HepG2 (cell line): ENCODE data around the gene C5AR1.

Source experiments
- GABPA ChIP-seq, 2 experiments: IDR thresholded peaks; 2 replicates each; pipeline ENCODE4 v1.6.1; 2011 to 2016; ENCODE audit warnings: low read depth in 2 of 2, low read length in 1 of 2, missing biosample characterization in 1 of 2, missing genetic modification characterization in 1 of 2
- MYC ChIP-seq: sonication (generic); formaldehyde crosslinking; IDR thresholded peaks from 2 replicates; pipeline ENCODE4 v1.9.0; 2021; ENCODE audit warnings: missing genetic modification reagents, borderline replicate concordance
- NR3C1 ChIP-seq: sonication (generic); formaldehyde crosslinking; IDR thresholded peaks from 2 replicates; pipeline ENCODE4 v1.4.0; 2020; ENCODE audit warnings: missing genetic modification reagents
- YEATS2 ChIP-seq: sonication (generic); formaldehyde crosslinking; IDR thresholded peaks from 2 replicates; pipeline ENCODE4 v1.4.0; 2020; ENCODE audit warnings: missing genetic modification reagents, borderline replicate concordance
- TF ChIP-seq, protein P1 (sequence below): IDR thresholded peaks from 2 replicates; pipeline ENCODE4 v1.6.1; 2018; ENCODE audit warnings: missing genetic modification reagents

DNA sequence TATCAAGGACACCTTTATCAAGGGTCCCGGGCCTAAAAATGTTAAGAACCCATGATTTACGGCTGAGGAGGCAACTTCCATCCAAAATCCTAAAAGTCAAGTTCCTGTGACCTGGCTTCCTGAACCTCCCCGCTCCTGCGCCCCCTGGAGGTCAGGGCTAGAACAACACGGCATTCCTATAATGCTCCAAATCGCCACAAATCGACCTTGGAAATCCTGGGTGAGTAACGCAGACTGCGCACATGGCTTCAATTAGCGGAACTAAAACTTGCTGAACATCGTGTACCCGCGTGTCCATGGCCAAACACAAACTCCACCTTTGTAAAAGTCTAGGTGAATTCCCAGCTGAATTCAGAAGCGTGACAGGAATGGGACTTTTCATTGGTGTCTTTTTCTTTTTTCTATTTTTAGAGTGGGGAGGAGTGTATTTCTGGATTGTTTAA is 4.3 kb upstream of the C5AR1 start:
- TF ChIP-seq YEATS2 (CRISPR knock-in tag) (no peak), GABPA (IDR thresholded peaks at IDR 0.05; ENCODE audit: low read depth, low read length) (no peak), GABPA (CRISPR knock-in tag; IDR thresholded peaks at IDR 0.05; ENCODE audit: low read depth) (peak; percentile 59; the same call in 1 of the 2 replicates), MYC (CRISPR knock-in tag) (peak; percentile 90), NR3C1 (CRISPR knock-in tag) (no peak)
- TF ChIP-seq, protein P1, sequence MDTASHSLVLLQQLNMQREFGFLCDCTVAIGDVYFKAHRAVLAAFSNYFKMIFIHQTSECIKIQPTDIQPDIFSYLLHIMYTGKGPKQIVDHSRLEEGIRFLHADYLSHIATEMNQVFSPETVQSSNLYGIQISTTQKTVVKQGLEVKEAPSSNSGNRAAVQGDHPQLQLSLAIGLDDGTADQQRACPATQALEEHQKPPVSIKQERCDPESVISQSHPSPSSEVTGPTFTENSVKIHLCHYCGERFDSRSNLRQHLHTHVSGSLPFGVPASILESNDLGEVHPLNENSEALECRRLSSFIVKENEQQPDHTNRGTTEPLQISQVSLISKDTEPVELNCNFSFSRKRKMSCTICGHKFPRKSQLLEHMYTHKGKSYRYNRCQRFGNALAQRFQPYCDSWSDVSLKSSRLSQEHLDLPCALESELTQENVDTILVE (CRISPR knock-in tag) = no peak
